CD14-positive monocyte (primary cell): ENCODE results near the gene CASP8. TPM values are rescaled to one million over a fixed set of nuclear protein-coding genes. Genes with fewer than 3 reads are reported as not detected.

Source experiments
- DNase-seq, 3 donors: peaks; one replicate each; pipeline ENCODE4 v3.0.0-alpha.2; 2011 to 2022
- H2AFZ ChIP-seq: 2 replicates; pipeline ENCODE4 v1.6.0; 2012; ENCODE audit warnings: mild to moderate bottlenecking, low read depth, low read length, inconsistent platforms; ENCODE audit not compliant: insufficient read depth, poor library complexity, severe bottlenecking
- H3K27ac ChIP-seq, 2 donors: 1 replicate in 1 of 2; 2 replicates in 1 of 2; pipeline ENCODE4 v1.5.1; 2012 to 2013; ENCODE audit warnings: low read length in 2 of 2, control low read depth in 1 of 2, inconsistent platforms in 1 of 2, low read depth in 1 of 2, mild to moderate bottlenecking in 1 of 2
- H3K27me3 ChIP-seq, 2 donors: one replicate each; pipeline versions ENCODE4 v1.6.0 to v1.6.1; 2011 to 2013; ENCODE audit warnings: low read length in 2 of 2; ENCODE audit not compliant: control insufficient read depth in 2 of 2, insufficient read depth in 2 of 2
- H3K36me3 ChIP-seq, 2 donors: replicated peaks in 1 of 2; 1 replicate in 1 of 2; 2 replicates in 1 of 2; pipeline versions ENCODE4 v1.5.1 to v1.6.1; 2012 to 2013; ENCODE audit warnings: low read length in 2 of 2, control low read depth in 1 of 2, inconsistent platforms in 1 of 2, mild to moderate bottlenecking in 1 of 2; ENCODE audit not compliant: insufficient read depth in 2 of 2, control insufficient read depth in 1 of 2
- H3K4me1 ChIP-seq, 2 donors: 1 replicate in 1 of 2; 2 replicates in 1 of 2; pipeline versions ENCODE4 v1.5.1 to v1.6.1; 2012 to 2013; ENCODE audit warnings: low read length in 2 of 2, control low read depth in 1 of 2, inconsistent platforms in 1 of 2, mild to moderate bottlenecking in 1 of 2, moderate library complexity in 1 of 2; ENCODE audit not compliant: insufficient read depth in 2 of 2, control insufficient read depth in 1 of 2
- H3K4me2 ChIP-seq: replicated peaks from 2 replicates; pipeline ENCODE3; 2012; ENCODE audit warnings: low read length, moderate library complexity, mild to moderate bottlenecking; ENCODE audit not compliant: poor library complexity, severe bottlenecking; ENCODE audit errors: extremely low read depth
- H3K4me3 ChIP-seq, 3 experiments: fragments of 200-600 bp in 1 of 3; sonication (generic) in 1 of 3; replicated peaks in 1 of 3; 1 replicate in 2 of 3; 2 replicates in 1 of 3; pipeline ENCODE4 v1.5.1; 2011 to 2013; ENCODE audit warnings: low read length in 3 of 3, mild to moderate bottlenecking in 3 of 3, control low read depth in 2 of 3, low read depth in 2 of 3, inconsistent platforms in 1 of 3, moderate library complexity in 1 of 3
- H3K79me2 ChIP-seq: 2 replicates; pipeline ENCODE4 v1.6.0; 2012; ENCODE audit warnings: mild to moderate bottlenecking, control low read depth, inconsistent platforms, low read length, moderate library complexity; ENCODE audit not compliant: insufficient read depth
- H3K9ac ChIP-seq: 2 replicates; pipeline ENCODE4 v1.6.0; 2017; ENCODE audit warnings: low read length, mild to moderate bottlenecking; ENCODE audit not compliant: insufficient read depth, poor library complexity, severe bottlenecking
- H3K9me3 ChIP-seq, 2 donors: replicated peaks in 1 of 2; 1 replicate in 1 of 2; 2 replicates in 1 of 2; pipeline versions ENCODE4 v1.5.1 to v1.6.1; 2012 to 2013; ENCODE audit warnings: low read length in 2 of 2, control low read depth in 1 of 2; ENCODE audit not compliant: control insufficient read depth in 1 of 2, insufficient read depth in 1 of 2
- H4K20me1 ChIP-seq: 2 replicates; pipeline ENCODE4 v1.6.0; 2012; ENCODE audit warnings: mild to moderate bottlenecking, low read length, control low read depth, moderate library complexity; ENCODE audit not compliant: insufficient read depth
- H3K27ac Mint-ChIP-seq, 7 donors: one replicate each; pipeline ENCODE4 v1.8.0; 2020; ENCODE audit warnings: mild to moderate bottlenecking in 7 of 7, mixed read lengths in 7 of 7, moderate library complexity in 6 of 7, inconsistent platforms in 2 of 7
- H3K27me3 Mint-ChIP-seq, 3 donors: one replicate each; pipeline ENCODE4 v1.8.0; 2021 to 2022; ENCODE audit warnings: low read depth in 3 of 3, mild to moderate bottlenecking in 3 of 3, mixed read lengths in 3 of 3, moderate library complexity in 3 of 3, inconsistent platforms in 1 of 3
- H3K36me3 Mint-ChIP-seq, 2 donors: one replicate each; pipeline ENCODE4 v1.8.0; 2020; ENCODE audit warnings: mixed read lengths in 2 of 2, inconsistent platforms in 1 of 2, mild to moderate bottlenecking in 1 of 2
- H3K4me1 Mint-ChIP-seq: one replicate; pipeline ENCODE4 v1.8.0; 2020; ENCODE audit warnings: mild to moderate bottlenecking, mixed read lengths
- H3K4me3 Mint-ChIP-seq, 2 donors: one replicate each; pipeline ENCODE4 v1.8.0; 2020; ENCODE audit warnings: mild to moderate bottlenecking in 2 of 2, mixed read lengths in 2 of 2, moderate library complexity in 1 of 2
- H3K9me3 Mint-ChIP-seq, 7 donors: one replicate each; pipeline ENCODE4 v1.8.0; 2020 to 2022; ENCODE audit warnings: mixed read lengths in 7 of 7, mild to moderate bottlenecking in 6 of 7, moderate library complexity in 6 of 7, inconsistent platforms in 2 of 7
- CTCF ChIP-seq: fragments of 200-600 bp; IDR thresholded peaks from one replicate; pipeline ENCODE4 v1.8.0; 2022; ENCODE audit warnings: antibody characterized with exemption, mild to moderate bottlenecking
- WGBS: methylation state at CpG from one replicate; pipeline ENCODE4 v1.1.5; 2013; ENCODE audit warnings: missing lambda C conversion rate; ENCODE audit not compliant: insufficient coverage; 5-methylcytosine and 5-hydroxymethylcytosine counted together
- intact Hi-C, 2 donors: fragments of 100-400 bp; cut with micrococcal nuclease; formaldehyde crosslinking; loops; one replicate each; pipeline versions ENCODE4 v1.15.0 to v1.15.1; 2023
- polyA plus RNA-seq, 3 donors: library from polyadenylated mRNA; depleted of rRNA in 1 of 3; unstranded in 2 of 3; stranded (reverse) in 1 of 3; fragments of 300-500 nt in 2 of 3; fragments of >200 nt in 1 of 3; fragmentation: Illumina TruSeq in 2 of 3; gene quantifications; 1 replicate in 2 of 3; 2 replicates in 1 of 3; pipeline ENCODE4 v1.2.3, GENCODE V29; 2012 to 2021

Gene CASP8
- polyA plus RNA-seq, 3 donors, result 40.0 to 123 (median 80.7) TPM

- Histone ChIP-seq H3K9ac (no peak overlapping the region), H4K20me1 (peaks cover 93% of the 10 kb centered on the region), H3K27ac (peak overlapping the region in 1 of 2 donors; percentile 75), H3K79me2 (peaks cover 100% of the 10 kb centered on the region), H3K4me3 (no peak overlapping the region), H2AFZ (no peak overlapping the region), H3K36me3 (peaks cover 48 to 64% of the 10 kb centered on the region in 2 donors), H3K9me3 (no peaks in the 10 kb centered on the region), H3K27me3 (no peaks in the 10 kb centered on the region), H3K4me2 (no peak overlapping the region), H3K4me1 (peaks cover 20 to 30% of the 10 kb centered on the region in 2 donors)
- Mint-ChIP-seq H3K9me3 (peaks cover 0 to 2% (median 0%) of the 10 kb centered on the region in 7 donors), H3K27me3 (peaks cover 0 to 1% (median 0%) of the 10 kb centered on the region in 3 donors), H3K4me3 (no peak overlapping the region), H3K27ac (peak overlapping the region in 4 of 7 donors; percentile 20 to 83 (median 72)), H3K4me1 (peaks cover 50% of the 10 kb centered on the region), H3K36me3 (peaks cover 54 to 68% of the 10 kb centered on the region in 2 donors)
- TF ChIP-seq CTCF, result no peak
- intact Hi-C loops, result no loop called here
- WGBS, result no CpG with 5 or more reads among the region's 2 CpGs
- DNase-seq, result no peak
These were observed 6.3 kb downstream of the CASP8 start for GRCh38 chr2:201266629-201267028.

DNA sequence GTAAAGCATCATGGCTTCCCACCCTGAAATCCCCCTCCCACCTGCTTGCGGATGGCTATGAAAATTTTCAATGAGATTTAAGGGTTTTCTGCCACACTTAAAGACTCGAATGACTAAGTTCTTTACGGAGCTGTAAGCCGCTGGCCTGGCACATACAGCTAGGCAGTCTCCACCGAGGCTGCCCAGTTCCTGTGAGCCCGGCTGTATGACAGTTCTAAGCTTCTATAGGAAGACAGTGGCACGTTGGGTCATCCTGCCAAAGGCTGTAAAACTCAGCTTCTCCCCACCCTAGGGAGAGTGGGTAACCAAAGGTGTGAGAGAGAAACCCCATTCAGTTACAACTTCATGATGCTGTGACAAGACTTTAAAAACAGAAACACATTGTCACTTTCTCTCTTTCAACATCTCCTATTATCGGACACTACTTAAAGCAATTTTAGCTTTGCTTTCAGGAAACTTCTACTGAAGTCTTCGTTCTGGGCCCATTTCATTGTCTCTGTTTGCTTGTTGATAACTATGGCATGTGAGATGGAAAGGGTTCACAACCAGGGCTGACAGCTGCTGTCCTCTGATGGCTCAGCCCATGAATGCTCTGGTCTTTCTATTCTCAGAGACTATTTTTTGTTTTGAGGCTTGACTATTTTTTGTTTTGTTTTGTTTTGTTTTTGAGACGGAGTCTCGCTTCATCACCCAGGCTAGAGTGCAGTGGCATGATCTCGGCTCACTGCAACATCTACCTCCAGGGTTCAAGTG, 7.1 kb downstream of the CASP8 start:
- Mint-ChIP-seq H3K27ac (peak overlapping the region in 5 of 7 donors; percentile 42 to 76 (median 53)), H3K27me3 (peaks cover 0 to 4% (median 0%) of the 10 kb centered on the region in 3 donors), H3K4me3 (no peak overlapping the region), H3K9me3 (peaks cover 0 to 2% (median 0%) of the 10 kb centered on the region in 7 donors), H3K36me3 (peaks cover 62 to 76% of the 10 kb centered on the region in 2 donors), H3K4me1 (peaks cover 46% of the 10 kb centered on the region)
- Histone ChIP-seq H4K20me1 (peaks cover 100% of the 10 kb centered on the region), H3K4me2 (no peak overlapping the region), H3K9ac (no peak overlapping the region), H3K79me2 (peaks cover 94% of the 10 kb centered on the region), H3K9me3 (no peaks in the 10 kb centered on the region), H3K36me3 (peaks cover 57 to 72% of the 10 kb centered on the region in 2 donors), H3K4me1 (peaks cover 17 to 24% of the 10 kb centered on the region in 2 donors), H3K4me3 (no peak overlapping the region), H3K27me3 (no peaks in the 10 kb centered on the region), H2AFZ (no peak overlapping the region), H3K27ac (peak overlapping the region in 1 of 2 donors; percentile 75)
- 99% methylated on average over 8 of the region's 12 CpGs for WGBS
- no peak for TF ChIP-seq CTCF
- intact Hi-C loops, result no loop called here
- DNase-seq, result no peak
